SK-N-MC (cell line): ENCODE measurements around the gene DOCK1.

Experiments
- EZH2 ChIP-seq: fragments of 200-600 bp; sonication (generic); IDR thresholded peaks from one replicate; pipeline ENCODE4 v1.6.1; 2017; ENCODE audit warnings: antibody characterized with exemption
- POLR2AphosphoS5 ChIP-seq: IDR thresholded peaks from 2 replicates; pipeline ENCODE4 v1.6.1; 2012; ENCODE audit warnings: mild to moderate bottlenecking, low read depth, low read length, borderline replicate concordance

DNA sequence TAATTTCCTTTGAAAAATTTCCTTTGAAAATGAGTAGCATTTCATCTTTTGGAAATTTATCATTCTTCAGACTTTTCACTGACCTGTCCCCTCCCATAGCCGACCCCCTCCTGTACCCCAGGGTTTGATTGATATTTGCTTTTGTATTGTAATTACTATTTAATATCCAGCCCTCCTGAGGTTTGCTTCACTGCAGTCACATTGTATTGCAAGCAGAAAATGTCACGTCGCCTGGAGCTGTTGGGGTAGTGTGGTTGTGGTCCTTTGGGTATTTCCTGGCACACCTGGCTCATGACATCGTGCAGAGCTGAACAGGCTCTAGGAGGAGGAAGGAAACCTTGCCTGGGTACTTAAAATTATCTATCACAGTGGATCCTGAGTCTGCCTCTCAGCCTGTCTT is 175.1 kb downstream of the DOCK1 start:
- TF ChIP-seq POLR2AphosphoS5 (no peak), EZH2 (no peak)
